GM20431 (cell line): ENCODE measurements around the gene AJAP1.

Source experiments
- in situ Hi-C: fragments of 300-500 bp; cut with MseI, MboI; formaldehyde crosslinking; loops from one replicate; pipeline ENCODE4 v1.15.0; 2020; ENCODE audit warnings: low sequenced_read_pairs; ENCODE audit not compliant: unreplicated experiment

Gene AJAP1

GRCh38 chr1:4756851-4757580, 102.6 kb downstream of the AJAP1 start:
- in situ Hi-C loops, result no loop called here

- in situ Hi-C loops, result no loop called here
Measured at GRCh38 chr1:4759671-4760070, 105.3 kb downstream of the AJAP1 start.

- in situ Hi-C loops, result no loop called here
Measured at GRCh38 chr1:4760088-4760487, 105.7 kb downstream of the AJAP1 start.

- in situ Hi-C loops, result no loop called here
Measured at GRCh38 chr1:4761324-4761723, 106.9 kb downstream of the AJAP1 start.

GRCh38 chr1:4762146-4762545, 107.7 kb downstream of the AJAP1 start:
- in situ Hi-C loops, result no loop called here

GRCh38 chr1:4767308-4767707, 112.9 kb downstream of the AJAP1 start:
- in situ Hi-C loops, result no loop called here

GRCh38 chr1:4768553-4768952, 114.1 kb downstream of the AJAP1 start:
- in situ Hi-C loops, result no loop called here

- in situ Hi-C loops, result no loop called here
Measured at GRCh38 chr1:4769516-4770280, 115.3 kb downstream of the AJAP1 start.

- in situ Hi-C loops, result no loop called here
Measured at GRCh38 chr1:4770713-4771112, 116.3 kb downstream of the AJAP1 start.

GRCh38 chr1:4771267-4771666, 116.9 kb downstream of the AJAP1 start:
- in situ Hi-C loops, result no loop called here

- in situ Hi-C loops, result no loop called here
Measured at GRCh38 chr1:4771721-4772120, 117.3 kb downstream of the AJAP1 start.

GRCh38 chr1:4772294-4773010, 118.0 kb downstream of the AJAP1 start:
- in situ Hi-C loops, result no loop called here

- in situ Hi-C loops, result no loop called here
Measured at GRCh38 chr1:4773226-4773625, 118.8 kb downstream of the AJAP1 start.

GRCh38 chr1:4775506-4775905, 121.1 kb downstream of the AJAP1 start:
- in situ Hi-C loops, result no loop called here

GRCh38 chr1:4778056-4778455, 123.6 kb downstream of the AJAP1 start:
- in situ Hi-C loops, result no loop called here

GRCh38 chr1:4781646-4782045, 127.2 kb downstream of the AJAP1 start:
- in situ Hi-C loops, result no loop called here

- in situ Hi-C loops, result no loop called here
Measured at GRCh38 chr1:4784761-4785160, 130.4 kb downstream of the AJAP1 start.

- in situ Hi-C loops, result no loop called here
Measured at GRCh38 chr1:4786055-4786454, 131.6 kb downstream of the AJAP1 start.

- in situ Hi-C loops, result no loop called here
Measured at GRCh38 chr1:4787551-4787950, 133.1 kb downstream of the AJAP1 start.

- in situ Hi-C loops, result no loop called here
Measured at GRCh38 chr1:4792565-4792964, 138.2 kb downstream of the AJAP1 start.
